HS-27A (cell line): ENCODE measurements around the gene IFNK.

Experiments
- DNase-seq: peaks from one replicate; pipeline ENCODE4 v3.0.0-alpha.2; 2012; ENCODE audit warnings: low read depth, missing footprints

The IFNK gene

GRCh38 chr9:27511771-27512170, 12.3 kb upstream of the IFNK start:
- DNase-seq = no peak

- no peak for DNase-seq
These were observed 9.5 kb upstream of the IFNK start for GRCh38 chr9:27514551-27514950.

DNA sequence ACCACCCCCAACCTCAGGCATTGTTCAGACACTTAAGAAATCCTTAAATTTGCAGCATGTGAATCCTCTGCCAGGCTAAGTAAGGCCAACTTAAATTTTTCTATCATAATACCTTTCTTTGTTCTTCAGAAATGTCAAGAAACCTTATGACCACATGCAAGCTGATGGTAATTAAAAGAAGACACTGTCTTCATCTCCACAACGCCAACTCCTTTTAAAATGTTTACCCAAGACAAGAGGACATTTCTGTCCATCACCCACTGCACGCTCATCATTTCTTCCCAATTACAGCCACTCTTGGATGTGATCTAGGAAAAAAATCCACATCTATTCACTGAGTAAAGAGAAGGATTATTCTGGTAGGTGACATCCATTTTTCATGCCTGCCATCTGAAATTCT, 6.1 kb upstream of the IFNK start:
- no peak for DNase-seq

DNA sequence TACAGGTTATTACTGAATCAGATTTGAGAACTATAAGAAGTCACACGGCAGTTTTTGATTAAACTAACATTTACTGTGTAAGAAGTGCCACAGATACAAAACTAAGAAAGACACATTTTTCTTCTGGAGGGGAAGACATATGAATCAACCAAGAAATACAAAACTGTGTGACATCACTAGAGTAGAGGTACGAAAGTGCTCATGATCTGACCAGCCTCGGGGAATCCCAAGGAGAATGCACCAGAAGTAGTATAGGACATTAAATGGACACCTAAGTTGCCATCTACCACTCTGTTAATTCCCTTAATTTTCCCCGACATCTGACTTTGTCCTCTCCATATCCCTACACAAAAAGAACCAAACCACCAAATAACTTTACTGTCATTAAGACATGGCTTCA, 5.3 kb upstream of the IFNK start:
- no peak for DNase-seq

DNA sequence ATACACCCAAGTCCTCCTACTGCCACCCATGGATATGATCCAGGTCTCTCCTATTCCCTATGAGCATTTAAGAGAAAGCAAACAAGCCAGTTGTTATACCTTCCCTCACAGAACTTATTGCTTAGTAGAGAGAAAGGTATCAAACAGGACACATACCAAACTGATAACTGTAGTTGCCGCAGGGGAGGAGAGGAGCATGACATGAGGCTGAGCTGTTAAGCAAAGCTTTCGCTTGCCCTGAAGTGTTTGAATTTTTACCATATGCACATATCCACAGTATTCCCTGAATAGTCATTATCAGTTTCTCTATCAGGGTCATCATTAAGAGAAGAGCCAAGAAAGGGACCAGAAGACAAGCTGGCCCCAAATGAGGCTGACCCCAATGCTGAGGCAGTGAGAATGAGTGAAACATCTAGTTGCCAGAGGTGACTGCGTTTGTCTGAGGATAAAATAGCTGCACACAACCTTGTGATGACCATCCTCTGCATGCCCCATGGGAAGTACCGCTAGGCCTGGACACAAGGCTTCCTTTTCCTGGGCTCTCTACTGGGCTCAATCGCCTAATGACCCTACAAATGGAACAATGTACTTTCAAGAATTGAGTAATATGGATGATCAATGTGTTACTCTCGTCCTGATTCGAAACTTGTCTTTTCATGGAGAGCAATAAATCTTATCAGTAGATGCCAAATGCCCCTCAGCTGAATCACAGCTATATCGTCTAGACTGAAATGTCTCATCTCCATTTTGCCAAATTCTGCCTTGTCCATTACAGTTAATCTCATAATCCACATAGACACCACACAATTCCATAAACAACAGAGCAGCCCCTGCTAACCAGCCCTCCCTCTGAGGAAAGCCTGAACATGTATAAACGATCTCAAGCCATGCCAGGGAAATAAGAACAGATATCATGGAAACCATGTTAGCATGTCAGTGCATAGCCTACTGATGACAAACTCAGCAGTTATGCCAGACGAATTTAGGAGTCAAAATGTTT, 4.3 kb upstream of the IFNK start:
- DNase-seq = no peak

DNA sequence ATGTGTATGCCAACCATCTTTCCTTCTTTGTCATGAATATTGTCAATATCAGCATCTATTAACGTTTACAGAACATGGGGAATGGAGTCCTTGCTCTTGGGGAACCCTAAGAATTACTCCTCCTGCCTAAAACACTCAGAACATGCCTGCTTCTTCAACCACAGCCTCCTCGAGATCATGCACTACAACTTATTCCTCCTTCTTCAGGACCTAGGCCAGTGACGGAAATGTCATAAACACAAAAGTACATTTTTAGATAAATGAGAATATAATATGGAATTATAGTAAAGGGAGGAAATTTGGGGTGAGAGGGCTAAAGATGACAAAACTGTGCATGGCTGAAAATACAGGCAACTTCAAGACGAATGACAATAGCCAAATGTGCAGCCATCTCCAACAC, 3.1 kb upstream of the IFNK start:
- no peak for DNase-seq

GRCh38 chr9:27523141-27523540, 949 bp upstream of the IFNK start:
- DNase-seq = no peak

DNA sequence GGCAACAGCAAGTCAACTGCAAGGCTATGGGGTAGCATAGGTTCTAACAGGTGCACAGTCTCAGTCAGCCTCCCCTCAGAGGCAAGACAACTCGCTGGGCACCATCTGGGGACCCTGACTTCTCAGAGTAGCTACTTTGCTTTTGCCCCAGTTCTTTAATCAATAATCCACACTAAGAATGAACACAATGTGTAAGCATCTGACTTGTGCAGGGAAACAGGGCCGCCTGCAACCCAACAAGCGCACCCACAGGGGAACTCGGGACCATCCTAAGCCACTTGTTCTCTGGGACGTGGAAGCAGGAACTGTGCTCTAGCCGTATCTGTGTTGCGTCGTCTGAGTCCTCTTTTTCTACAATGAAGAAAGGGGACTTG, 3.6 kb downstream of the IFNK start:
- no peak for DNase-seq

DNA sequence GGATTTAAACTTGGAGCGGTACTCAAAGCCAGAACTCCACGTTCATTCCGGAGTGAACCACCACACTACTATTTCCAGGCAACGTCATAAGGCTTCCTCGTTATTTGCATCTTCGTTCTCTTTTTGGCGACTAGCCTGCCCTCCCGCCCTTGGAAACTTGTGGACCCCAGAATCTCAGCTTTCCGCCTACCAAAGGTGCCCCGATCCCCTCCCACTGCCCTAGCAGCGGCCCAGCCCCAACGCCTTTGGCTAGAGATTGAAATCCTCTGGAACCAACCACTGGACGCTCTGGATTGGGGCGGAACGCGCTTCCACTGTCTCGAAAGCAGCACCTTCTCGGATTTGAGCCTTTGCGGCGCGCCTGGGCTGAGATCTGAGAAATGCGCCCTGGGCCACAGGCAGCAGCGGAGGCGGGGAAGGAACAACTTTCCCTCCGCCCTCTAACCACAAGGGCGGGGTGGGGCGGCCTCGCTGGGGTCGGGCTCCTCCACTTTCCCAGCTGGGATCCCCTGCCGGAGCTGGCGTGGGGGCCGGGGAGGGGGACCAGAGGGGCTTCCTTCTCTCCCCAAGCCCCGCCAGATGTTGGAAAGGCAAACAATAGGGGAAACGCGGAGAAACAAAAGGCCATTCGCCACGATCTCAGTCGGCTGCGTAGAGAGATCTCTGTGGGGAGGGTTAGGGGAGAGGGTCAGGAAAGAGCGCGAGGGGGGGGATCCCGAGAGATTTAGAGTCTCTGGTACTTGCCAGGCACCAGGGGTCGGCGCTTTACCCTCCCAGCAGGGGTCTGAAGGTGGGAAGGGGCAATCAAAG, 4.2 kb downstream of the IFNK start:
- DNase-seq = no peak

DNA sequence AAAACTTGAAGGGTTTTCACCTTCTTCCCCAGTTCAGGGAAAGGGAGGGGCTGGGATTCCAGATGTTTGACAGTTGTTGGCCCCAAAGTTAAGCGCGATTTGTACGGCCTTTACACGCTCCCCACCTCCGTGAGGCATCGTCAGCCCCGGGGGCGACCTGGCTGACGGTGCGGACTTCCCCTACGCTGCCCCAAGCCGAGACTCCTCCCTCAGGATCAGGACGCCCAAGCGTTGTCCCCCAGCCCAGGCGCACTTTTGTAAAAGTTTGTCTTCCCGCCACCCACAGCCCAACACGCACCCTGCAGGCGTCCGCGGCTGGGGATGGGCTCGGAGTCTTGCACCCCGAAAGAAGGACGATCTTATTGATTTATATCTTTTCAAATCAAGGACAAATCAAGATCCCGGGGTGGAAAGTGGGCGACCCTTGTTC, 4.8 kb downstream of the IFNK start:
- no peak for DNase-seq

DNA sequence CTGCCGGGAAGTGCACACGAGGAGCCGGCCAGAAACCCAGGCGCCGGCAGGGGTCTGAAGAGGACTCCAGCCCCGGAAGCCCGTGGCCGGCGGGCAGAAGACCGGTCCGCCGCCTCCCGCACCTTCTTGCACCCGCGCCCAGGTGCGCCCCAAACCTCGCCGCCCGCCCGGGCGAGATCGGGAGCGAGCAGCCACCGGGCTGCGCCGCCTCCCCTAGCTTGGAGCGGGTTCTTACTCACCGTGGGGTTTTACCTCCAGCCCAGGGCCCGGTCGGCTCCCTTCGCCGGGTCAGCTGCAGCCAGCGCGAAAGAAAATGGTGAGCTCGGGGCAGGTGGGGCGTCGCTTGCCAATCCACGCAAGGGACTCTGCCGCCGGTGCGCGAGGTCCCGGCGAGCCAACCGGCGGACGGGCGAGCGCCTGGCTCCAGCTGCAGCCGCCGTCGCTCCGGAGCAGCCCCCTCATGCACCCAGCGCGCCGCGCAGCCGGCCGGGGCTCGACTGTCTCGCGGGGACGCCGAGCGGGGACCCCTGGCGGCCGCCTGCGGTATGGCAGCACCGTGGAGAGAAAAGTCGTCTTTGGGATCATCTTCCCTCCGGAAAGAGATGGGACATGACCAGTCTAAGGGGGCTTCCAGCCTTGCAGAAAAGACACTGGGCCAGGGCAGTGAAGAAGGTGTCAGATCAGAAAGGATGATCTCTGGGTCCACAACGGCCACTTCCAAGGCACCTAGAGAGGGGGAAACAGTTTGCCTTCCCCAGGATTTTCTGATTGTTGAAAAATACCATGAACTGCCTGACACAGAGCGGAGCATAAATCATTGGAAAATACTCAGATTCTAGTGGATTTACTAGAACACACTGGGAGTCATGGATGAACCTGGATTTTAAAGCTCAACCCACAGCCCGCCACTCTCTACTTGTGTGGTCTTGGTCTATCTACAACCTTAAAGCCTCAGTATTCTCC, 5.5 kb downstream of the IFNK start, which contains the start of gene MOB3B:
TSS of gene MOB3B (minus strand) at position 499 of the 963 bp plus-strand sequence. CDS start 74,264 bp downstream, outside the sequence.
- DNase-seq = no peak

GRCh38 chr9:27530915-27531755, 7.0 kb downstream of the IFNK start:
- DNase-seq = no peak

GRCh38 chr9:27532046-27532445, 8.0 kb downstream of the IFNK start:
- no peak for DNase-seq

GRCh38 chr9:27533311-27533710, 9.2 kb downstream of the IFNK start:
- DNase-seq = no peak

DNA sequence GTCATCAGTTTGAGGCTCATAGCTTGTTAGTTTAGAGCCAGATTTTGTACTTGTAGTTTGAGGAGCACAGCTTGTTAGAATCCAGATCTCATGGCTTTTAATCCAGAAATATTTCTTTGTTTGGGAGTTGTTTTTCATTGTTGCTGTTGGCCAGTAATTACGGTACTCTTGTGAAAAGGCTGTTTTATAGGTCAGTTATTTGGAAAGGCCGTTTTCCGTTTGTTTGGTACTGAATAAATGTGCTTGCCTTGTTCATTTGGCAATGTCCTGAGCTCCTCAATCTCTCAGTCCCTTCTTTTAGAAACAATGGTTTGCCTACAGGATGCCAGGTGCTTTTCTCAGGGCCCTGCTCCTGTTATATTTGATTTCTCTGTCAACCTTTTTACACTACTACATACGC, 10.0 kb downstream of the IFNK start:
- DNase-seq = no peak

GRCh38 chr9:27534658-27535209, 10.6 kb downstream of the IFNK start:
- no peak for DNase-seq

- no peak for DNase-seq
These were observed 11.6 kb downstream of the IFNK start for GRCh38 chr9:27535701-27536118.

- DNase-seq = no peak
These were observed 12.1 kb downstream of the IFNK start for GRCh38 chr9:27536168-27536567.

- DNase-seq = no peak
These were observed 12.9 kb downstream of the IFNK start for GRCh38 chr9:27537027-27537435.

- DNase-seq = no peak
These were observed 13.7 kb downstream of the IFNK start for GRCh38 chr9:27537756-27538155.
